GM12891 (cell line): ENCODE results near the gene ZDHHC19.

ENCODE experiments used
- PAX5 ChIP-seq: IDR thresholded peaks from 2 replicates; pipeline ENCODE4 v1.6.1; 2011; ENCODE audit warnings: low read length, moderate library complexity, mild to moderate bottlenecking; ENCODE audit not compliant: insufficient read depth, severe bottlenecking
- POLR2A ChIP-seq: IDR thresholded peaks from 2 replicates; pipeline ENCODE4 v1.6.1; 2011; ENCODE audit warnings: low read depth, low read length, control low read depth
- POLR2AphosphoS5 ChIP-seq: IDR thresholded peaks from 2 replicates; pipeline ENCODE4 v1.6.1; 2011; ENCODE audit warnings: low read depth, low read length, control low read depth
- POU2F2 ChIP-seq: IDR thresholded peaks from 2 replicates; pipeline ENCODE4 v1.6.1; 2011; ENCODE audit warnings: low read depth, mild to moderate bottlenecking, control low read depth, low read length, moderate library complexity
- SPI1 ChIP-seq: IDR thresholded peaks from 2 replicates; pipeline ENCODE4 v1.6.1; 2011; ENCODE audit warnings: low read depth, low read length, control low read depth
- TAF1 ChIP-seq: IDR thresholded peaks from 2 replicates; pipeline ENCODE4 v1.6.1; 2011; ENCODE audit warnings: low read depth, low read length, control low read depth

DNA sequence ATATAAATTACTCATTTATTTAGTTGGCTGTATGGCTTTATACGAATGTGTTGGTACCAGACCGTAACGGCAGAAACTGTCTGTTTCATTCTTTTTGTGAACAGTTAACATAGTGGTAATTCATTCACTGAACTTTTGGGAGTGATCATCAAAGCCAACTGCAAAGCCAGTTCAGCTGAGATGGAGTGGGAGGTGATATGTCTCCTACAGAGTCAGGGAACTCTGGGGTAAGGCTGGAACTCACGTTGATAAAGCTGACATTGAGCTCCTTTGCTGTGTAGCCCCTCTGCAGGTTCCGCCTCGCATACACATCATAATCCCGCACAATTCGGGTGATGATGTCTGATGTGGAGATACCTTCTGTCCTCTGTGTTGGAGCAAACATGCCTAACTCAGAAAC is 30.5 kb upstream of the ZDHHC19 start:
- no peak for TF ChIP-seq PAX5
- TF ChIP-seq POLR2AphosphoS5, result no peak
- TF ChIP-seq POLR2A, result no peak
- no peak for TF ChIP-seq SPI1
- TF ChIP-seq TAF1, result no peak
- TF ChIP-seq POU2F2, result no peak
